Measurements from ENCODE around the gene ANKRD44. TPM values are rescaled to one million over a fixed set of nuclear protein-coding genes. Genes with fewer than 3 reads are reported as not detected.

Gene ANKRD44
- total RNA-seq, 1 experiment from 2014 or later: 7.8 TPM

GRCh38 chr2:197034292-197034691, 276.3 kb downstream of the ANKRD44 start:
- no TSS peak for BruUV-seq (replicated peaks)
- CTCF ChIA-PET: no interaction called here

DNA sequence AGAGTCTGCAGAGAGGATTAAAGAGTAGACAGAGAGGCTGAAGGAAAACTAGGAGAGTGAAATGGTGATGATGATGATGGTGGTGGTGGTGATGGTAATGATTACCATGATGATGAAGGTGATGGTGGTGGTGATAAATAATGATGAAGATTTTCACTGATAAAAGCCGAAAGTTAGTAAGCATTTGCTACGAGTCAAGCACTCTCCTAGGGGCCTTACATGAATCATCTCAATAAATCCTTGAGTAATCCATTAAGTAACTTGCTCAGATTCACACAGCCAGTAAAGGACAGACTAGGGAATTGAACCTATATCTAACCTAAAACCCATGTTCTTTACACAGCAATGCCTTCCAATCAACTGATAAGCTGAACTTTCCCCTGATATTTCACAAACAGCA, 277.4 kb downstream of the ANKRD44 start:
- Histone ChIP-seq H3K36me3 (ENCODE audit: control insufficient read depth, insufficient read depth, low read length) (no peaks in the 10 kb centered on the region), H3K27me3 (ENCODE audit: control insufficient read depth, insufficient read depth, low read length) (no peaks in the 10 kb centered on the region), H3K27ac (ENCODE audit: low read length) (no peak overlapping the region), H3K4me1 (ENCODE audit: control insufficient read depth, insufficient read depth, low read length) (0 out of 2 replicates have a peak, but pooled peaks cover 5% of the 10 kb centered on the region), H3K4me3 (ENCODE audit: low read depth in 2 of 2, low read length in 2 of 2) (no peak overlapping the region), H3K9me3 (ENCODE audit: control insufficient read depth, insufficient read depth, low read depth, low read length) (no peaks in the 10 kb centered on the region; the same call in 1 of the 2 replicates)
- POLR2A ChIA-PET: no interaction called here
- no peak for DNase-seq (ENCODE audit: low read depth, low spot score)
- no peak for ATAC-seq
- CTCF ChIA-PET: no interaction called here
- in situ Hi-C loops (cut with HindIII; ENCODE audit: low pct_unique_long_range_greater_than_20kb, low sequenced_read_pairs) (no loop called here), intact Hi-C loops (cut with micrococcal nuclease; ENCODE audit: unreplicated experiment) (no loop called here)
- BruUV-seq (replicated peaks): no TSS peak
- TF ChIP-seq SIN3A (IDR thresholded peaks at IDR 0.05; ENCODE audit: borderline replicate concordance, insufficient read depth, low read depth, low read length): no peak
- TF ChIP-seq REST (IDR thresholded peaks at IDR 0.05; ENCODE audit: insufficient read depth in 1 of 2, low read depth in 2 of 2, low read length in 1 of 2): no peak
- no peak for TF ChIP-seq POLR2AphosphoS5 (IDR thresholded peaks at IDR 0.05; ENCODE audit: low read depth, low read length)
- TF ChIP-seq TCF7L2 (IDR thresholded peaks at IDR 0.05; ENCODE audit: low read depth, low read length): no peak
- TF ChIP-seq, protein P1, sequence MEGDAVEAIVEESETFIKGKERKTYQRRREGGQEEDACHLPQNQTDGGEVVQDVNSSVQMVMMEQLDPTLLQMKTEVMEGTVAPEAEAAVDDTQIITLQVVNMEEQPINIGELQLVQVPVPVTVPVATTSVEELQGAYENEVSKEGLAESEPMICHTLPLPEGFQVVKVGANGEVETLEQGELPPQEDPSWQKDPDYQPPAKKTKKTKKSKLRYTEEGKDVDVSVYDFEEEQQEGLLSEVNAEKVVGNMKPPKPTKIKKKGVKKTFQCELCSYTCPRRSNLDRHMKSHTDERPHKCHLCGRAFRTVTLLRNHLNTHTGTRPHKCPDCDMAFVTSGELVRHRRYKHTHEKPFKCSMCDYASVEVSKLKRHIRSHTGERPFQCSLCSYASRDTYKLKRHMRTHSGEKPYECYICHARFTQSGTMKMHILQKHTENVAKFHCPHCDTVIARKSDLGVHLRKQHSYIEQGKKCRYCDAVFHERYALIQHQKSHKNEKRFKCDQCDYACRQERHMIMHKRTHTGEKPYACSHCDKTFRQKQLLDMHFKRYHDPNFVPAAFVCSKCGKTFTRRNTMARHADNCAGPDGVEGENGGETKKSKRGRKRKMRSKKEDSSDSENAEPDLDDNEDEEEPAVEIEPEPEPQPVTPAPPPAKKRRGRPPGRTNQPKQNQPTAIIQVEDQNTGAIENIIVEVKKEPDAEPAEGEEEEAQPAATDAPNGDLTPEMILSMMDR (IDR thresholded peaks at IDR 0.05): no peak

More at GRCh38 chr2:197034292-197034691, 276.3 kb downstream of the ANKRD44 start:
- Histone ChIP-seq H3K4me1 (ENCODE audit: control insufficient read depth, insufficient read depth, low read length) (no peaks in the 10 kb centered on the region), H3K27ac (ENCODE audit: low read length) (no peak overlapping the region), H3K4me3 (ENCODE audit: low read depth in 2 of 2, low read length in 2 of 2) (no peak overlapping the region), H3K27me3 (ENCODE audit: control insufficient read depth, insufficient read depth, low read length) (no peaks in the 10 kb centered on the region), H3K36me3 (ENCODE audit: control insufficient read depth, insufficient read depth, low read length) (no peaks in the 10 kb centered on the region), H3K9me3 (ENCODE audit: control insufficient read depth, insufficient read depth, low read depth, low read length) (no peaks in the 10 kb centered on the region; the same call in 1 of the 2 replicates)
- no peak for TF ChIP-seq SIN3A (IDR thresholded peaks at IDR 0.05; ENCODE audit: borderline replicate concordance, insufficient read depth, low read depth, low read length)
- TF ChIP-seq REST (IDR thresholded peaks at IDR 0.05; ENCODE audit: insufficient read depth in 1 of 2, low read depth in 2 of 2, low read length in 1 of 2): no peak
- no peak for TF ChIP-seq POLR2AphosphoS5 (IDR thresholded peaks at IDR 0.05; ENCODE audit: low read depth, low read length)
- TF ChIP-seq, protein P1 (IDR thresholded peaks at IDR 0.05): no peak
- TF ChIP-seq TCF7L2 (IDR thresholded peaks at IDR 0.05; ENCODE audit: low read depth, low read length): no peak
- ATAC-seq (no peak), DNase-seq (ENCODE audit: low read depth, low spot score) (no peak)
- in situ Hi-C loops (cut with HindIII; ENCODE audit: low pct_unique_long_range_greater_than_20kb, low sequenced_read_pairs) (no loop called here), intact Hi-C loops (cut with micrococcal nuclease; ENCODE audit: unreplicated experiment) (no loop called here)
- POLR2A ChIA-PET: no interaction called here
